ENCODE measurements around the gene RPL27.

The RPL27 gene

GRCh38 chr17:43051969-43052368 is 53.8 kb downstream of the RPL27 start:
- DNase-seq (ENCODE audit: low spot score), result no peak

Measured in CD4-positive, alpha-beta T cell treated with Interleukin-6 at 100 ng/mL for 8 hours (primary cell).